Measurements from ENCODE around the gene NFATC1. TPM values are rescaled to one million over a fixed set of nuclear protein-coding genes. Genes with fewer than 3 reads are reported as not detected.

The NFATC1 gene
- total RNA-seq, 6 experiments from 2014 or later, result 0.57 to 2.0 (median 0.89) TPM

DNA sequence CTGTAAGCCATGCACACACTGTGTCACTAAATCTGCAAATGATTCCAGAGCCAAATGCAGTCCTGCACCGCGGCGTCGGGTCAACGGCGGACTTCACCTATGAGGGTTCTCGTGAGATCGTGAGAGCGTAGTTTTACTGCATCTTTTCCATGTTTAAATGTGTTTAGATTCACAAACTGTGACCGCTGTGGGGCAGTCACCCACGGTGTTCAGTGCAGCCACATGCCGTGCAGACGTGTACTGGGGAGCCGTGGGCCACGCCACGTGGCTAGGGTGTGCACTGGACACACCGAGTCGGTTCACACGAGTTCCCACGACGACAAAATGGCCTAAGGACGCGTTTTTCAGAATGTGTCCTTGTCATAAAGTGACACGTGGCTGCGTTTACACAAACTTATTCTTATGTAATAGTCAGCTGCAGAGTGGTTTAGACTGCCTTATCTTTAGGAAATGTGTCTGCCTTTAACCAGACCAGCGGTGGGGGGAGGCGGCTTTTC is 34.1 kb downstream of the NFATC1 start:
- no peak for DNase-seq
- H3K27me3 Mint-ChIP-seq (ENCODE audit: insufficient read depth), result peaks cover 8% of the 10 kb centered on the region
- H3K4me1 Mint-ChIP-seq (ENCODE audit: low read depth), result no peaks in the 10 kb centered on the region
- H3K4me3 Mint-ChIP-seq, result no peak overlapping the region
- H3K36me3 Mint-ChIP-seq (ENCODE audit: low read depth), result peaks cover 9% of the 10 kb centered on the region
- TF ChIP-seq, protein P1, sequence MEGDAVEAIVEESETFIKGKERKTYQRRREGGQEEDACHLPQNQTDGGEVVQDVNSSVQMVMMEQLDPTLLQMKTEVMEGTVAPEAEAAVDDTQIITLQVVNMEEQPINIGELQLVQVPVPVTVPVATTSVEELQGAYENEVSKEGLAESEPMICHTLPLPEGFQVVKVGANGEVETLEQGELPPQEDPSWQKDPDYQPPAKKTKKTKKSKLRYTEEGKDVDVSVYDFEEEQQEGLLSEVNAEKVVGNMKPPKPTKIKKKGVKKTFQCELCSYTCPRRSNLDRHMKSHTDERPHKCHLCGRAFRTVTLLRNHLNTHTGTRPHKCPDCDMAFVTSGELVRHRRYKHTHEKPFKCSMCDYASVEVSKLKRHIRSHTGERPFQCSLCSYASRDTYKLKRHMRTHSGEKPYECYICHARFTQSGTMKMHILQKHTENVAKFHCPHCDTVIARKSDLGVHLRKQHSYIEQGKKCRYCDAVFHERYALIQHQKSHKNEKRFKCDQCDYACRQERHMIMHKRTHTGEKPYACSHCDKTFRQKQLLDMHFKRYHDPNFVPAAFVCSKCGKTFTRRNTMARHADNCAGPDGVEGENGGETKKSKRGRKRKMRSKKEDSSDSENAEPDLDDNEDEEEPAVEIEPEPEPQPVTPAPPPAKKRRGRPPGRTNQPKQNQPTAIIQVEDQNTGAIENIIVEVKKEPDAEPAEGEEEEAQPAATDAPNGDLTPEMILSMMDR (IDR thresholded peaks at IDR 0.05), result no peak
- no peak overlapping the region for H3K27ac Mint-ChIP-seq
- peaks cover 12% of the 10 kb centered on the region for H3K9me3 Mint-ChIP-seq

DNA sequence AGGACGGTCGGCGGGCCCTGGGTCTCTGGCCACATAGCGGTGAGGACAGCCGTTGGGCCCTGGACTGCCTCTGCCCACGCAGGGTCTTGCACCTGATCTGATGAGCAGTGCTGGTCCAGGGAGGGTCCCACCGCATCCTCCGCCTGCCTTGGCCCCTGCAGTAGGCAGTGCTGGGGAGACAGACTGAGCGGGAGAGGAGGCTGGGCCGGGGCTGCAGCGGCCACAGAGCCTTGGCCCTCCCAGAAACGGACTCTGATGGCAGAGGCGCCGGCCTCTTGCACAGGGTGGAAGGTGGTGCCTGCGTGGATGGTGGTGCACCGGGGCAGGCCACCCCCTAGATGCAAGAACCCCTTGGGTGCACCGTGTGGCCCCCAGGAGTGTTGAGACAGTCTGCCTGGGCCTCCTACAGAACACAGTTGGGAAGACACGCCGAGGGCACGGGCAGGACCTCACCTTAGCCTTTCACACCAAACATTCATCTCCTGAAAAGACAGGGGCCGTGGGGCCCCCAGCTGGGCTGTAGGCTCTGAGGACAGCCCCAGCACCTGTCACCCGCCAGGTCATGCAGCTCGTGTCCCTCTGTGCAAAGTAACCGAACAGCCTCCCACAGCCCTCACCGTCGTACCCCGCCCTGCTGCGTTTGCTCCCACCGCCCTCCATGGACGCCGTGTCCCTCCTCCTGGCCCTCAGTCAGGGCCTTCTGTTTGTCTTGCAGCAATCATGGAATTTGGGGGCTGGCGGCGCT is 36.8 kb downstream of the NFATC1 start:
- H3K36me3 Mint-ChIP-seq (ENCODE audit: low read depth), result no peaks in the 10 kb centered on the region; the same call in 1 of the 2 replicates
- peaks cover 8% of the 10 kb centered on the region for H3K27me3 Mint-ChIP-seq (ENCODE audit: insufficient read depth)
- H3K4me1 Mint-ChIP-seq (ENCODE audit: low read depth), result no peaks in the 10 kb centered on the region
- H3K9me3 Mint-ChIP-seq, result peaks cover 4% of the 10 kb centered on the region; the same call in 1 of the 2 replicates
- no peak overlapping the region for H3K4me3 Mint-ChIP-seq
- no peak overlapping the region for H3K27ac Mint-ChIP-seq
- no peak for DNase-seq
- TF ChIP-seq, protein P1 (IDR thresholded peaks at IDR 0.05), result no peak

DNA sequence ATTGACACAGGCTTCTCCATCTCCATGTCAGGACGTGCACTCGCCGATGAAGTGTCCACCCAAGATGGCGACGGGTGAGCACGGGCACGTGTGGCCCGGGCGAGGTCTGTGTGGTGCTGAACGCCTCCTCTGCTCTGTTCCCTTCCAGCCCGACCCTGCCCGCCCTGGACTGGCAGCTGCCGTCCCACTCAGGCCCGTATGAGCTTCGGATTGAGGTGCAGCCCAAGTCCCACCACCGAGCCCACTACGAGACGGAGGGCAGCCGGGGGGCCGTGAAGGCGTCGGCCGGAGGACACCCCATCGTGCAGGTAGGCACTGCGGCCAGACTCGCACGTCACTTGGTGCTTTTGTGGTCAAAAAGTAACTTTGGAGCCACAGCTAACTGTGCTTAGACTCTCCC is 37.7 kb downstream of the NFATC1 start:
- no peak for DNase-seq
- Mint-ChIP-seq H3K27ac (no peak overlapping the region), H3K9me3 (peaks cover 4% of the 10 kb centered on the region; the same call in 1 of the 2 replicates), H3K27me3 (ENCODE audit: insufficient read depth) (peaks cover 5% of the 10 kb centered on the region), H3K36me3 (ENCODE audit: low read depth) (no peaks in the 10 kb centered on the region; the same call in 1 of the 2 replicates), H3K4me1 (ENCODE audit: low read depth) (no peaks in the 10 kb centered on the region), H3K4me3 (no peak overlapping the region)
- TF ChIP-seq, protein P1 (IDR thresholded peaks at IDR 0.05), result no peak

DNA sequence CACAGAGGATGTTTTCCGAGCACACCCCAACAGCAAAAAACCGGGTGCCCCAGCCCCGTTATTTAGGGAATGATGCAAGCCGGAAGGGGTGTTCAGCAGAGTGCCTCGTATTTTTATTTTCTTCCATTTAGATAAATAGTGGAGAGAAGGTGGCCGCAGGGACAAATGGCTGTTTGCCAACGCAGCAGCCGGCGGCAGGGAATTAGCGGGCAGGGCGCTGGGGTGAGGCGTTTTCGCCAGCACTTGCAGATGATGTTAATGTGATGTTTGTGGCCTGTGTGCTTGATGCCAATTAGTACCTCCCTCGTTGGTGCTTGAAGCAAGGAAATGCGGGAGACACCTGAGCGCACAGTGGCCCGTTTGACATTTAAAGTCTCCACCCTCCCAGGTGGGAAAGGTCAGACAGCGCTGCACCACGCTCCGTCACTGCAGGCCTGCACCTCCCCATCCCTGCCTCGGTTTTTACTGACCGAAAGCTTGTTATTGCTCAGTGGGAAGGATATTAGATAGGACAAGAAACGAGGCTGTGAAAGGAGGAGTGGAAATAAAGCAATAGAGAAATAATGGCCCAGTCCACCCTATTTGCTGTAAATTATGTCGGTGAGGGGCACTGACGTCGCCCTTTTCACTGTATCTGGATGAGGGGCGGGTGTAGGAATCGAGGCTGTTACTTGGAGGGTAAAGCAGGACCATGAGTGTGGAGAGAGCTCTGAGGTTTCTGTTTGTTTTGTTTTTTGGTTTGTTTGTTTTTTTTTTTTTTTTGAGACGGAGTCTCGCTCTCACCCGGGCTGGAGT is 39.1 kb downstream of the NFATC1 start:
- no peaks in the 10 kb centered on the region for H3K4me1 Mint-ChIP-seq (ENCODE audit: low read depth)
- peaks cover 5% of the 10 kb centered on the region for H3K27me3 Mint-ChIP-seq (ENCODE audit: insufficient read depth)
- no peak overlapping the region for H3K27ac Mint-ChIP-seq
- peaks cover 4% of the 10 kb centered on the region; the same call in 1 of the 2 replicates for H3K9me3 Mint-ChIP-seq
- TF ChIP-seq, protein P1 (IDR thresholded peaks at IDR 0.05), result no peak
- no peaks in the 10 kb centered on the region; the same call in 1 of the 2 replicates for H3K36me3 Mint-ChIP-seq (ENCODE audit: low read depth)
- no peak for DNase-seq
- no peak overlapping the region for H3K4me3 Mint-ChIP-seq

DNA sequence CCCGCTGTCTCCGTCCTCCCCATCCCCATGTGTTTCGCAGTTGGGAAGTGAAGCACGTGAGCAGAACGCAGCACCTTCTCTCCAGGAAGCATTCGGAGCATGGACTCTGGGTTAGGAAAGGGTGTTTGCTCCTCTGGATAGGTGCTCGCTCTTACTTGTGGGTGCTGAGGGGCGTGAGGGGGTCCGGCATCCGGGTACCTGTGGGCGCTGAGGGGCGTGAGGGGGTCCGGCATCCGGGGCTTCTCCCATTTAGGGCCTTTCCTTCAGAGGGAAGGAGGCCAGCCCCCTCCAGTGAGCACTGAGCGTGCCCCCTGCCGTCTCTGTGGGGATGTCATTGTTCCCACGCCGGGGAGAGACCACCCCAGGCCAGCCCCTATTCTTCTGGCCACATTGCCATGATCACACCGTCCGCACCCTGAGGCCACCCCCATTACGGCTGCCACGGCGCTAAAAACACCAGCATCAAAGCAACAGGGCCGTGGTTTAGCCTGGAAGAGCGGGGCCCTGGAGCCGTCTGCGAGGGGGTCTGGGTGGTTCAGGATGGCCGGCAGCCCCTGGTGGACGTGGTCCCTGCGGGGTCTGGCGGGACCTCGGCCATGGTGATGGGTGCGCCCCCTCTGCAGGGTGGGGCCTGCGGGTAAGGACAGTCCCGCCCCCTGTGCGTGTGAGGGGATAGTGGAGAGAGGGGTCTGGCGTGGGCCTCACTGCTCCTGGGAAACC is 41.0 kb downstream of the NFATC1 start:
- Mint-ChIP-seq H3K27ac (no peak overlapping the region), H3K27me3 (ENCODE audit: insufficient read depth) (peaks cover 3% of the 10 kb centered on the region; the same call in 1 of the 2 replicates), H3K4me3 (no peak overlapping the region), H3K9me3 (peaks cover 4% of the 10 kb centered on the region; the same call in 1 of the 2 replicates), H3K4me1 (ENCODE audit: low read depth) (no peaks in the 10 kb centered on the region), H3K36me3 (ENCODE audit: low read depth) (no peaks in the 10 kb centered on the region; the same call in 1 of the 2 replicates)
- TF ChIP-seq, protein P1 (IDR thresholded peaks at IDR 0.05), result no peak
- no peak for DNase-seq

Measured in HFFc6 (cell line).